HG02981 (cell line): ENCODE results near the gene ORAI2.
A peak's percentile ranks its signal among the peaks of the same experiment; 100 is the strongest.
"Not testable (repeated sequence)": the region's sequence is repeated elsewhere in the genome, so short reads cannot be mapped to it uniquely, and the experiment has no call there.

Source experiments
- ATAC-seq: cut with Tn5 transposase; IDR thresholded peaks from one replicate; pipeline ENCODE4 v1.9.1; 2021; ENCODE audit warnings: mild to moderate bottlenecking, moderate library complexity; ENCODE audit not compliant: unreplicated experiment

The ORAI2 gene

GRCh38 chr7:102446387-102447156, 13.2 kb downstream of the ORAI2 start:
- no peak for ATAC-seq

- ATAC-seq: no peak
Observed at GRCh38 chr7:102447311-102447710, 13.9 kb downstream of the ORAI2 start.

- ATAC-seq: no peak
Observed at GRCh38 chr7:102449136-102449535, 15.8 kb downstream of the ORAI2 start.

DNA sequence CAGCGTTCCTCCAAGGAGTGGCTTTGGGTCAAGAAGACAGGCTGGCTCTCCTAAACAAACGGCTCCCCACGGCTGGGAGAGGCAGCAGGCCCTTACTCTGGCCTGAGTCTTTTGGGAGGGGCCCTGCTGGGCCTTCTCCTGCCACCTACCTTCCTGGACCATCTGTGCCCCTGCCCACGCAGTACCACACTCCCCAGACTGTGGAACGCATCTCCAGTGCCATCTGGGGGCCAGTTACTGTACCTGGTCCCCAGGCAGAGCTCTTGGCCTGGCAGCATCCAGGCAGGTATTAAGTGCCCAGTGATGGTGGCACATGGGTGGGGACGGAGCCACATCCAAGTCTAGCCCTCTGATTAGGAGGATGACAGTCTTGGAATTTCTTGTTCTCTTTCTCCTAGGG, 16.9 kb downstream of the ORAI2 start:
- ATAC-seq: no peak

DNA sequence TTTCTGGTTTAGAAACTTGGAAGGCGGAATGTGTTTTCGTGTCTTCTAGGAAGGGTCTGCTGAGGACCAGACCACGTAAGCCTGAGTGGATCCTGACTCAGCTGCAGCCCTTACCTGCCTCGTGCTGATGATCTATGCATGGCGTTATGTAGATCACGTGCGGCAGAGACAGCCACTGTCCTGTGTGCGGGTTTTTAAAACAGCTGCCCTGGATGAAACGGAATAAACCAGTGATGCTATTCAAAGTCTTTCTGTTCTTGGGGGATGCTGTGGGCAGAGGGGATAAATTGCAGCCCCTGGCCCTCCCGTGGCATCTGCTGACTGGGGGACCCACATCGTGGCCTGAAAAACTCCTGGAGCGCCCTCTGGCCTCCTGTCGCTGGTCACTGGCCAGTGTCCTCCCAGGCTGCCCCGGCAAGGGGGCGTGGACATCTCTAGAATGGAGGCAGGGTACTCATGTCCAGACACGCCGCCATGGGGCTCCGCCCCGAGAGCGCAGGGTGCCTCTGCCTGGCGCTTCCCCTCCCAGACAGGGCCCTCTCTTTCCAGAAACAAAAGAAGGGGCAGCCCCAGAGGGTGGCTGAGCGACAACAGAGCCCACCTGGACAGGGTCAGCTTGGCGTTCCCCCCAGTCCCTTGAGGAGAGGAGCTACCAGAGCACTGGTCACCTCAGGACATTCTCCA, 18.1 kb downstream of the ORAI2 start:
- ATAC-seq: no peak

DNA sequence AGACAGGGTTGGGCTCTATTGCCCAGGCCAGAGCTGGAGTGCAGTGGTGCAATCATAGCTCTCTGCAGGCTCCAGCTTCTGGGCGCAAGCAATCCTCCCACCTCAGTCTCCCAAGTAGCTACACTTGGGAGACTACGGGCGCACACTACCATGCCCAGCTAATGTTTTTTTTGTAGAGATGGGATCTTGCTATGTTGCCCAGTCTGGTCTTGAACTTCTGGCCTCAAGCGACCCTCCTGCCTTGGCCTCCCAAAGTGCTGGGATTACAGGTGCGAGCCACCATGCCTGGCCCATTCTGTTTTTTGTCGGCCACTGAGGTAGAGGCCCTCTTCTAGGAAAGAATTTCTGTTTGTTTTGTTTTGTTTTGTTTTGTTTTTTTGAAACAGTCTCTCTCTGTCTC, 19.1 kb downstream of the ORAI2 start:
- no peak for ATAC-seq

GRCh38 chr7:102453319-102453718, 19.9 kb downstream of the ORAI2 start:
- ATAC-seq: no peak

DNA sequence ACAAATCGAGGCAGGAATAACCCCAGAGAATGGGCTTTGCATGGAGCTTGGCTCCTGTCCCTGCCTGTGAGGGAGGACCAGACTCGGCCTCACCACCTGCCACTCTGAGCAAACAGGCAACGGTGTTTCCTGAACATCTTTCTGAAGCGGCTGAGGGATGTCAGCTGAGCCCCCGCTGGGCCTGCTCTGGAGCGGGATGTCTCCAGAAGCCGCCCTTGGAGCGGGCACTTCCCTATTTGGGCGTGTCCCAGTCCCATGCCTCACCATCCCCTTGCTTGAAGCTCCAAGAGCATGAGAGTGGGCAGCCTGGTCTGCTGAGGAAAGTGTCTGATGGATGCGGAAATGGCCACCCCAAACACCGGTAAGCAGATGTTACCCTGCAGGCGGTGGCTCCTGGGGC, 21.1 kb downstream of the ORAI2 start:
- no peak for ATAC-seq

DNA sequence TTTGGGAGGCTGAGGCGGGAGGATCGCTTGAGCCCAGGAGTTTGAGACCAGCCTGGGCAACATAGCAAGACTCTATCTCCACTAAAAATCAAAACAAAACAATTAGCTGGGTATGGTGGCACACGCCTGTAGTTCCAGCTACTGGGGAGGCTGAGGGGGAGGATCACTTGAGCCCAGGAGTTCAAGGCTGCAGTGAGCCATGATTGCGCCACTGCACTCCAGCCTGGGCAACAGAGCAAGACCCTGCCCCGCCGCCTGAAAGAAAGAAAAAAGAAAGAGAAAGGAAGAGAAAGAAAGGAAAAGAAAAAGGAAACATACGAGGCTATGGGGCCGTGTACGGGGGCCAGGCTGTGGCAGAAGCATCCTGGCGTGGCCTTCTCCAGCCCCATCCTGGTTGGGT, 21.6 kb downstream of the ORAI2 start:
- ATAC-seq: not testable (repeated sequence)

- no peak for ATAC-seq
Observed at GRCh38 chr7:102455596-102455995, 22.2 kb downstream of the ORAI2 start.

- no peak for ATAC-seq
Observed at GRCh38 chr7:102456327-102456726, 23.0 kb downstream of the ORAI2 start.

DNA sequence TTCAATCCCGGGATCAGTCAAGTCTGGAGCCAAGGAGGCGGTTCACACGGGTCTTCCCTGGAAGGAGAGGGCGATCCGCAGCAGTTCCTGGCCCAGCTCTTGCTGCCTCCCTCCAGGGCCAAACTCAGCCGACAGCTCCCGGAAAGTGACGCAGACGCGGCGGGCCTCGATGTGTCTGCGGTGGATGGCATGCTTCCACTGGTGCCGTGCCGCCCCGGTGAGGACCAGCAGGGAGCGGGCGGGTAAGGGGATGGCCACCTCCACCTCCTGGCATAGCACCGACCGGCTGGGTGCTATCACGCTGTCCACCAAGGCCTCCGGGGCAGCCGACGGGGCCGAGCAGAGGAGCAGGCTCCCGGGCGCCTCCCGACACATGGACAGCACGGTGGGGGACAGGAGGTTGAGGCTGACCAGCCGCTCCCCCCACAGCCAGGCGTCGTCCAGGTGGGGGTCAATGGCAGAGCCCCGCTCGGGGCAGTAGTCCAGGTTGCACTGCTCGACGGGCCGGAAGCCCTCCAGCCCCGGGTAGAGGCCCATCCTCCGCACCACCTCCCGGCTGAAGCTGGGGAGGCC, 24.1 kb downstream of the ORAI2 start:
- no peak for ATAC-seq

DNA sequence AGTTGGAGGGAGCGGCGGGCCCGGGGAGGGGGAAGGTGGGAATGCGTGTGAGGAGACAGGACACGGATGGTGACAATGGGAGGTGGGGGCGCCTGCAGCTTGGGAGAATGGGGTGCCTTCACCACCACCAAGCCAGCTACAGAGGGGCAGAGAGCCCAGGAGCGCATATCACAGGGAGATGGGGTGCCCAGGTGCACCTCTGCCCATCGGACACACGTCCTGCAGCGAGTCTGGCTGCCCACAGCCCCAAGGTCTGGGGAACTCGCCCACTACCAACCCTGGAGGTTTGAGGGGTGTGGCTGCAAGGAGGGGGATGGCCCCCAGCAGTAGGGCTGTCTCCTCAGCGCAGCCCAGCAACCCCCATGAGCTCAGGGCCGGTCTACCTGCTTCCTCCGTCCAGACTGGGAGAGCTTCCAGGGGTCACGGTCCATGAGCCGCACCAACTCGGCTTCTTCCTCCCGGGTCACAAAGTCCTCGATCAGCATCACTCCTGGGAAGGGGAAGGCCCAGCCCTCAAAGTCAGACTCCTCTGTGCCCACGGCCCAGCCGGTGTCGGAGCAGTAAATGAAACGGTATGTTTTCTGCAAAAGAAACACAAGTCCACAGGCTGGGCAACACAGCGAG, 26.0 kb downstream of the ORAI2 start:
- ATAC-seq: no peak

DNA sequence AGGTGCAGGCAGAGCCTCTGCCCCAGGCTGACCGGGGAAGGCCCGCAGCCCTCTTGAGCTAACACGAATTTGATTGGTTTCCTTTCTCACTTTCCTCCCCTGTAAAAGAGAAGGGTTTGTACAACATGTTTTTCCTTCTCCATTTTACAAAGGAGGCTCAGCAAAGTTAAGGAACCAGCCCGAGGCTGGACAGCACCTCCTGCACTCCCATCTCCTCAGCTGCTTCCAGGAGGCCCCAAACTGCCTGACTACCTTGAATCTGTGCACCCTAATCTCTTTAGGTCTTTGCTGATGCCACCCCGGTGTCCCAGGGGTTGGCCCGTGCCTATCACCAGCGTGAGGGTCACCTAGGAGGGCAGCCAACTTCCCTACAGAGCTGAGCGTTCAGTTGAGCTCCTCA, 27.1 kb downstream of the ORAI2 start:
- ATAC-seq: no peak

- ATAC-seq: no peak
Observed at GRCh38 chr7:102463841-102464576, 30.6 kb downstream of the ORAI2 start.

DNA sequence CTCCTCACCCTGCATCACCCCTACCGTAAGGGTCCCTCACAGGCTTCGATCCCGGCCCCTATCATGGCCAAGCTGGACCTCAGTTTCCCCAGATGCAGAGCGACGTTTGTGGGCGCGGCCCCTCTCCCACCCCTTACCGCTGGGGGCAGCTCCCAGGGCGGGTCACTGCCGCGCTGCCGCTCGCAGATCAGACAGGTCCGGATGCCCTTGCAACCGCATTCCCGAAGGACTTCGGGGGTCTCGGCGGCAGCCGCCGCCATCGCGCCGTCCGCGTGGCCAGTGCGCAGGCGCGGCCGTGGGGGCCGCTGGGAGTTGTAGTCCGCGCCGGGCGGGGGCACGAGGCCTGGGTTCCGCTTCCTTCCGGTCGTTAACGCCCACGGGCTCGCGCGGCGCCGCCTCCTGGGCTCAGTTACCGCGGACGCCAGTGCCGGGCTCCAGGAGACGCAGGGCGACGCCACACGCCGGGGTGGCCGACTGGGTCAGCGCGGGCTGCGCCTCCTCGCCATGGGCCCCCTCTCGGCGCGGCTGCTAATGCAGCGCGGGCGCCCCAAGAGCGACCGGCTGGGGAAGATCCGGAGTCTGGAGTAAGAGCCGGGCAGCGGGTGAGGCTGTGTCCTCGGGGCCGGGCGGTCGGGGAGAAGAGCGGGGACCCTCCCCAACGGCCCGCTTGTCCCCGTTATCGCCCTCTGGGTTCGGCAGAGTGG, 31.4 kb downstream of the ORAI2 start, which contains the start of the genes ALKBH4 and LRWD1:
Gene ALKBH4, minus strand, starts transcription at position 287 of the 704 bp plus-strand sequence. Its CDS starts 27 bp downstream, at position 260.
Gene LRWD1, plus strand, starts transcription at position 408 of the 704 bp plus-strand sequence. Its CDS starts 97 bp downstream, at position 505.
- ATAC-seq: peak; percentile 87

GRCh38 chr7:102466097-102466496, 32.7 kb downstream of the ORAI2 start:
- ATAC-seq: no peak

DNA sequence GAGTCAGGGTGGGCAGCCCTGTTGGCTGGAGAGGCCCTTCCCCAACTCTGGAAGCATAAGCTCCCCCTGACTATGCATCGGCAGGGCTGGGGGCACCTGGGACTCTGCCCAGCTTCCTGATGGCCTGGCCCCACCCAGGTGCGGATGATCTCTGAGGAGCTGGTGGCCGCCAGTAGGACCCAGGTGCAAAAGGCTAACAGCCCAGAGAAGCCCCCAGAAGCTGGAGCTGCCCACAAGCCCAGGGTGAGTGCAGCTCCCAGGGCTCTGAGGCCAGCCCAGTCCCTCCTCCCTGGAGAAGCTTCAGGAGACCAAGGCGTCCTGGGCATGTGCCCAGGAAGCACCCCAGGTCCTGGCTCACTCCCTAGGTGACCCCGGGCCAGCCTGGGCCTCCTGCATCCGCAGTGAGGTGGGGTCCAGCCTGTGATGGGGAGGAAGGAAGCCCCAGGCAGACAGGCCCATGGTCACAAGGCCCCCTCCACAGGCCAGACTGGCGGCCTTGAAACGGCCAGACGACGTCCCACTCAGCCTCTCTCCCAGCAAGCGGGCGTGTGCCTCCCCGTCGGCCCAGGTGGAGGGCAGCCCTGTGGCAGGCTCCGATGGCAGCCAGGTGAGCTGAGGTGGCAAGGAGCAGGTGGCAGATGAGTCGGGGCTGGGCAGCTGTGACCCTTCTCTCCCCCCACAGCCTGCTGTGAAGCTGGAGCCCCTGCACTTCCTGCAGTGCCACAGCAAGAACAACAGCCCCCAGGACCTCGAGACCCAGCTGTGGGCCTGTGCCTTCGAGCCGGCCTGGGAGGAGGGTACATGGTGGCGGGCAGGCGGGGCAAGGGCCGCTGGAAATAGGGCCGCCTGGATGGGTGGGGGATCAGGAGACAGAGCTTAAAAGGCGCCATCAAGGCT, 34.5 kb downstream of the ORAI2 start:
- ATAC-seq: no peak
